GM12878 (cell line): ENCODE measurements around the gene FOXI1. TPM values are rescaled to one million over a fixed set of nuclear protein-coding genes. Genes with fewer than 3 reads are reported as not detected.

Experiments
- ATAC-seq: fragments of 200-7000 bp; cut with Tn5 transposase; 3 replicates; pipeline ENCODE4 v1.9.1; 2020; ENCODE audit warnings: mild to moderate bottlenecking, moderate library complexity
- BruUV-seq: library from RNA; stranded (reverse); fragments of 400-500 nt; replicated peaks from 2 replicates; lab custom pipeline; 2021; lab: Mats Ljungman, UMichigan
- CTCF ChIA-PET: fragments of 300-600 bp; sonication (Branson Sonifier 250); formaldehyde crosslinking; extraction: SDS; loops from one replicate; lab custom pipeline; 2021; ENCODE audit warnings: inconsistent platforms; lab: Yijun Ruan, JAX
- POLR2A ChIA-PET: fragments of 350-600 bp; formaldehyde crosslinking; extraction: SDS; loops from one replicate; lab custom pipeline; 2021; ENCODE audit warnings: inconsistent platforms; lab: Charles Lee
- RAD21 ChIA-PET: fragments of 300-600 bp; sonication (Branson Sonifier 250); formaldehyde crosslinking; loops from one replicate; lab custom pipeline; 2023; ENCODE audit warnings: antibody characterized with exemption; ENCODE audit not compliant: unreplicated experiment; lab: Charles Lee
- SMC1A ChIA-PET: fragments of 300-600 bp; sonication (Branson Sonifier 250); formaldehyde crosslinking; loops from one replicate; lab custom pipeline; 2023; ENCODE audit not compliant: unreplicated experiment, uncharacterized antibody; lab: Charles Lee
- DNase-seq: peaks from one replicate; pipeline ENCODE4 v3.0.0-alpha.2; 2011; ENCODE audit warnings: low read depth, low spot score
- FAIRE-seq: peaks from 3 replicates; lab custom pipeline; 2011; peaks lifted over from hg19 to GRCh38; lab: Jason Lieb, UNC
- H2AFZ ChIP-seq: 2 replicates; pipeline ENCODE4 v1.6.0; 2011; ENCODE audit warnings: low read depth, low read length, control low read depth; ENCODE audit not compliant: control insufficient read depth
- H3K27ac ChIP-seq: 2 replicates; pipeline ENCODE4 v1.5.1; 2011; ENCODE audit warnings: control low read depth; ENCODE audit not compliant: control insufficient read depth, insufficient read depth
- H3K27me3 ChIP-seq, 2 experiments: replicated peaks in 1 of 2; 2 replicates each; pipeline versions ENCODE4 v1.6.0 to v1.6.1; 2011; ENCODE audit warnings: low read length in 1 of 2; ENCODE audit not compliant: control insufficient read depth in 2 of 2, insufficient read depth in 2 of 2
- H3K36me3 ChIP-seq, 2 experiments: 2 replicates each; pipeline ENCODE4 v1.5.1; 2011; ENCODE audit warnings: low read length in 1 of 2; ENCODE audit not compliant: control insufficient read depth in 2 of 2, insufficient read depth in 2 of 2
- H3K4me1 ChIP-seq: 2 replicates; pipeline ENCODE4 v1.6.1; 2011; ENCODE audit warnings: mild to moderate bottlenecking, low read length, moderate library complexity, mixed read lengths; ENCODE audit not compliant: control insufficient read depth, insufficient read depth
- H3K4me2 ChIP-seq: 2 replicates; pipeline ENCODE4 v1.6.0; 2011; ENCODE audit warnings: control low read depth; ENCODE audit not compliant: control insufficient read depth, insufficient read depth
- H3K4me3 ChIP-seq: fragments of 200-600 bp; sonication (generic); 2 replicates; pipeline ENCODE4 v1.5.1; 2016
- H3K79me2 ChIP-seq: 2 replicates; pipeline ENCODE4 v1.6.0; 2011; ENCODE audit warnings: low read length; ENCODE audit not compliant: control insufficient read depth, insufficient read depth
- H3K9ac ChIP-seq: 2 replicates; pipeline ENCODE4 v1.8.0; 2011; ENCODE audit warnings: low read length, control low read depth, mixed read lengths; ENCODE audit not compliant: control insufficient read depth, insufficient read depth
- H3K9me3 ChIP-seq: replicated peaks from 3 replicates; pipeline ENCODE4 v1.5.1; 2011; ENCODE audit warnings: mild to moderate bottlenecking, low read length; ENCODE audit not compliant: control insufficient read depth, insufficient read depth
- H4K20me1 ChIP-seq: 2 replicates; pipeline ENCODE4 v1.6.0; 2011; ENCODE audit not compliant: control insufficient read depth, insufficient read depth
- ASH2L ChIP-seq: fragments of 300-600, 200-600 bp; sonication (generic); IDR thresholded peaks from 2 replicates; pipeline ENCODE4 v1.6.1; 2017; ENCODE audit warnings: low read depth, mild to moderate bottlenecking, borderline replicate concordance
- IKZF2 ChIP-seq, 2 experiments: fragments of 450-650 bp; IDR thresholded peaks; 2 replicates each; pipeline ENCODE4 v1.6.1; 2017; ENCODE audit warnings: mild to moderate bottlenecking in 2 of 2, moderate library complexity in 2 of 2
- LARP7 ChIP-seq: fragments of 450-650 bp; IDR thresholded peaks from 2 replicates; pipeline ENCODE4 v1.6.1; 2017; ENCODE audit warnings: mild to moderate bottlenecking
- SP1 ChIP-seq: IDR thresholded peaks from one replicate; pipeline ENCODE4 v1.6.1; 2011; ENCODE audit warnings: low read depth, low read length
- WRNIP1 ChIP-seq: IDR thresholded peaks from 2 replicates; pipeline ENCODE4 v1.6.1; 2011; ENCODE audit warnings: low read depth, low read length, improper control_type of control experiment, borderline replicate concordance
- ZNF217 ChIP-seq: fragments of 450-650 bp; IDR thresholded peaks from 2 replicates; pipeline ENCODE4 v1.6.1; 2017; ENCODE audit warnings: antibody characterized with exemption, mild to moderate bottlenecking
- in situ Hi-C: fragments of 300-500 bp; cut with MboI; formaldehyde crosslinking; loops from 9 replicates; pipeline ENCODE4 v1.14.3; 2018; ENCODE audit warnings: mixed read lengths
- intact Hi-C: fragments of 100-400 bp; cut with micrococcal nuclease; formaldehyde crosslinking; loops from one replicate; pipeline ENCODE4 v1.14.2; 2022; ENCODE audit not compliant: unreplicated experiment
- polyA plus RNA-seq, 11 experiments: library from polyadenylated mRNA; depleted of rRNA in 4 of 11; unstranded in 6 of 11; stranded (reverse) in 5 of 11; fragments of >200 nt; fragmentation: Nextera tagmentation in 4 of 11; fragmentation: Illumina TruSeq in 1 of 11; extraction: Ambion mirVana in 4 of 11; extraction: Trizol in 1 of 11; gene quantifications; 1 replicate in 1 of 11; 2 replicates in 10 of 11; pipeline versions ENCODE4 v1.2.1 to v1.2.3, GENCODE V29; 2011 to 2016; ENCODE audit warnings: inconsistent platforms in 2 of 11, missing spikeins in 2 of 11, low read depth in 1 of 11
- total RNA-seq, 4 experiments: library from RNA; depleted of rRNA in 3 of 4; stranded (reverse); fragments of >200 nt in 3 of 4; fragmentation: Illumina TruSeq in 1 of 4; extraction: Trizol in 1 of 4; gene quantifications; 2 replicates each; pipeline versions ENCODE4 v1.2.1 to v1.2.3, GENCODE V29; 2013 to 2021
- TF ChIP-seq, protein P1 (sequence below): IDR thresholded peaks from 2 replicates; pipeline ENCODE4 v1.6.1; 2012; ENCODE audit warnings: improper control_type of control experiment, low read depth, low read length; ENCODE audit not compliant: insufficient replicate concordance
- TF ChIP-seq, protein P2 (sequence below): fragments of 450-650 bp; IDR thresholded peaks from 2 replicates; pipeline ENCODE4 v1.6.1; 2017; ENCODE audit warnings: mild to moderate bottlenecking, low read depth, inconsistent platforms; ENCODE audit not compliant: poor library complexity, severe bottlenecking
- TF ChIP-seq, protein P3 (sequence below): fragments of 450-650 bp; formaldehyde crosslinking; IDR thresholded peaks from 2 replicates; pipeline ENCODE4 v1.5.0; 2022; ENCODE audit warnings: mild to moderate bottlenecking, missing genetic modification characterization
- TF ChIP-seq, protein P4 (sequence below): fragments of 450-650 bp; IDR thresholded peaks from 2 replicates; pipeline ENCODE4 v1.6.1; 2017; ENCODE audit warnings: mild to moderate bottlenecking, moderate library complexity

Gene FOXI1
- total and polyA plus RNA-seq, 10 of the 15 experiments (the other 5 are each of a cell fraction or from before 2014, with no cell fraction given): not detected

- BruUV-seq: no TSS peak
- H3K4me2 ChIP-seq: no peak overlapping the region
- no peak overlapping the region for H3K4me3 ChIP-seq
- intact Hi-C loops: loop anchor here (10.0 kb wide), 1 partner anchor 372 kb away; no protein-coding TSS in a partner anchor
- no peaks in the 10 kb centered on the region for H4K20me1 ChIP-seq
- no peak for ATAC-seq
- no peak overlapping the region for H3K9ac ChIP-seq
- no peaks in the 10 kb centered on the region for H3K4me1 ChIP-seq
- DNase-seq: no peak
- ChIA-PET POLR2A (no interaction called here), RAD21 (no interaction called here), SMC1A (no interaction called here), CTCF (no interaction called here)
- no peak for FAIRE-seq
- no peaks in the 10 kb centered on the region for H3K79me2 ChIP-seq
- no peak overlapping the region for H3K27ac ChIP-seq
- no peaks in the 10 kb centered on the region for H3K27me3 ChIP-seq
- in situ Hi-C loops: no loop called here
- H3K9me3 ChIP-seq: no peaks in the 10 kb centered on the region
- no peak overlapping the region for H2AFZ ChIP-seq
- peaks cover 41 to 48% of the 10 kb centered on the region in 2 experiments; a peak in 3 of 4 replicates for H3K36me3 ChIP-seq
- TF ChIP-seq WRNIP1 (no peak), ZNF217 (no peak), LARP7 (no peak), IKZF2 (IDR thresholded peaks at IDR 0.05) (no peak), SP1 (no peak), ASH2L (no peak)
- TF ChIP-seq, protein P1, sequence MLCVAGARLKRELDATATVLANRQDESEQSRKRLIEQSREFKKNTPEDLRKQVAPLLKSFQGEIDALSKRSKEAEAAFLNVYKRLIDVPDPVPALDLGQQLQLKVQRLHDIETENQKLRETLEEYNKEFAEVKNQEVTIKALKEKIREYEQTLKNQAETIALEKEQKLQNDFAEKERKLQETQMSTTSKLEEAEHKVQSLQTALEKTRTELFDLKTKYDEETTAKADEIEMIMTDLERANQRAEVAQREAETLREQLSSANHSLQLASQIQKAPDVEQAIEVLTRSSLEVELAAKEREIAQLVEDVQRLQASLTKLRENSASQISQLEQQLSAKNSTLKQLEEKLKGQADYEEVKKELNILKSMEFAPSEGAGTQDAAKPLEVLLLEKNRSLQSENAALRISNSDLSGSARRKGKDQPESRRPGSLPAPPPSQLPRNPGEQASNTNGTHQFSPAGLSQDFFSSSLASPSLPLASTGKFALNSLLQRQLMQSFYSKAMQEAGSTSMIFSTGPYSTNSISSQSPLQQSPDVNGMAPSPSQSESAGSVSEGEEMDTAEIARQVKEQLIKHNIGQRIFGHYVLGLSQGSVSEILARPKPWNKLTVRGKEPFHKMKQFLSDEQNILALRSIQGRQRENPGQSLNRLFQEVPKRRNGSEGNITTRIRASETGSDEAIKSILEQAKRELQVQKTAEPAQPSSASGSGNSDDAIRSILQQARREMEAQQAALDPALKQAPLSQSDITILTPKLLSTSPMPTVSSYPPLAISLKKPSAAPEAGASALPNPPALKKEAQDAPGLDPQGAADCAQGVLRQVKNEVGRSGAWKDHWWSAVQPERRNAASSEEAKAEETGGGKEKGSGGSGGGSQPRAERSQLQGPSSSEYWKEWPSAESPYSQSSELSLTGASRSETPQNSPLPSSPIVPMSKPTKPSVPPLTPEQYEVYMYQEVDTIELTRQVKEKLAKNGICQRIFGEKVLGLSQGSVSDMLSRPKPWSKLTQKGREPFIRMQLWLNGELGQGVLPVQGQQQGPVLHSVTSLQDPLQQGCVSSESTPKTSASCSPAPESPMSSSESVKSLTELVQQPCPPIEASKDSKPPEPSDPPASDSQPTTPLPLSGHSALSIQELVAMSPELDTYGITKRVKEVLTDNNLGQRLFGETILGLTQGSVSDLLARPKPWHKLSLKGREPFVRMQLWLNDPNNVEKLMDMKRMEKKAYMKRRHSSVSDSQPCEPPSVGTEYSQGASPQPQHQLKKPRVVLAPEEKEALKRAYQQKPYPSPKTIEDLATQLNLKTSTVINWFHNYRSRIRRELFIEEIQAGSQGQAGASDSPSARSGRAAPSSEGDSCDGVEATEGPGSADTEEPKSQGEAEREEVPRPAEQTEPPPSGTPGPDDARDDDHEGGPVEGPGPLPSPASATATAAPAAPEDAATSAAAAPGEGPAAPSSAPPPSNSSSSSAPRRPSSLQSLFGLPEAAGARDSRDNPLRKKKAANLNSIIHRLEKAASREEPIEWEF: no peak
- TF ChIP-seq, protein P2, sequence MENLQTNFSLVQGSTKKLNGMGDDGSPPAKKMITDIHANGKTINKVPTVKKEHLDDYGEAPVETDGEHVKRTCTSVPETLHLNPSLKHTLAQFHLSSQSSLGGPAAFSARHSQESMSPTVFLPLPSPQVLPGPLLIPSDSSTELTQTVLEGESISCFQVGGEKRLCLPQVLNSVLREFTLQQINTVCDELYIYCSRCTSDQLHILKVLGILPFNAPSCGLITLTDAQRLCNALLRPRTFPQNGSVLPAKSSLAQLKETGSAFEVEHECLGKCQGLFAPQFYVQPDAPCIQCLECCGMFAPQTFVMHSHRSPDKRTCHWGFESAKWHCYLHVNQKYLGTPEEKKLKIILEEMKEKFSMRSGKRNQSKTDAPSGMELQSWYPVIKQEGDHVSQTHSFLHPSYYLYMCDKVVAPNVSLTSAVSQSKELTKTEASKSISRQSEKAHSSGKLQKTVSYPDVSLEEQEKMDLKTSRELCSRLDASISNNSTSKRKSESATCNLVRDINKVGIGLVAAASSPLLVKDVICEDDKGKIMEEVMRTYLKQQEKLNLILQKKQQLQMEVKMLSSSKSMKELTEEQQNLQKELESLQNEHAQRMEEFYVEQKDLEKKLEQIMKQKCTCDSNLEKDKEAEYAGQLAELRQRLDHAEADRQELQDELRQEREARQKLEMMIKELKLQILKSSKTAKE: no peak
- TF ChIP-seq, protein P3, sequence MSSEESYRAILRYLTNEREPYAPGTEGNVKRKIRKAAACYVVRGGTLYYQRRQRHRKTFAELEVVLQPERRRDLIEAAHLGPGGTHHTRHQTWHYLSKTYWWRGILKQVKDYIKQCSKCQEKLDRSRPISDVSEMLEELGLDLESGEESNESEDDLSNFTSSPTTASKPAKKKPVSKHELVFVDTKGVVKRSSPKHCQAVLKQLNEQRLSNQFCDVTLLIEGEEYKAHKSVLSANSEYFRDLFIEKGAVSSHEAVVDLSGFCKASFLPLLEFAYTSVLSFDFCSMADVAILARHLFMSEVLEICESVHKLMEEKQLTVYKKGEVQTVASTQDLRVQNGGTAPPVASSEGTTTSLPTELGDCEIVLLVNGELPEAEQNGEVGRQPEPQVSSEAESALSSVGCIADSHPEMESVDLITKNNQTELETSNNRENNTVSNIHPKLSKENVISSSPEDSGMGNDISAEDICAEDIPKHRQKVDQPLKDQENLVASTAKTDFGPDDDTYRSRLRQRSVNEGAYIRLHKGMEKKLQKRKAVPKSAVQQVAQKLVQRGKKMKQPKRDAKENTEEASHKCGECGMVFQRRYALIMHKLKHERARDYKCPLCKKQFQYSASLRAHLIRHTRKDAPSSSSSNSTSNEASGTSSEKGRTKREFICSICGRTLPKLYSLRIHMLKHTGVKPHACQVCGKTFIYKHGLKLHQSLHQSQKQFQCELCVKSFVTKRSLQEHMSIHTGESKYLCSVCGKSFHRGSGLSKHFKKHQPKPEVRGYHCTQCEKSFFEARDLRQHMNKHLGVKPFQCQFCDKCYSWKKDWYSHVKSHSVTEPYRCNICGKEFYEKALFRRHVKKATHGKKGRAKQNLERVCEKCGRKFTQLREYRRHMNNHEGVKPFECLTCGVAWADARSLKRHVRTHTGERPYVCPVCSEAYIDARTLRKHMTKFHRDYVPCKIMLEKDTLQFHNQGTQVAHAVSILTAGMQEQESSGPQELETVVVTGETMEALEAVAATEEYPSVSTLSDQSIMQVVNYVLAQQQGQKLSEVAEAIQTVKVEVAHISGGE (CRISPR knock-in tag): no peak
- TF ChIP-seq, protein P4, sequence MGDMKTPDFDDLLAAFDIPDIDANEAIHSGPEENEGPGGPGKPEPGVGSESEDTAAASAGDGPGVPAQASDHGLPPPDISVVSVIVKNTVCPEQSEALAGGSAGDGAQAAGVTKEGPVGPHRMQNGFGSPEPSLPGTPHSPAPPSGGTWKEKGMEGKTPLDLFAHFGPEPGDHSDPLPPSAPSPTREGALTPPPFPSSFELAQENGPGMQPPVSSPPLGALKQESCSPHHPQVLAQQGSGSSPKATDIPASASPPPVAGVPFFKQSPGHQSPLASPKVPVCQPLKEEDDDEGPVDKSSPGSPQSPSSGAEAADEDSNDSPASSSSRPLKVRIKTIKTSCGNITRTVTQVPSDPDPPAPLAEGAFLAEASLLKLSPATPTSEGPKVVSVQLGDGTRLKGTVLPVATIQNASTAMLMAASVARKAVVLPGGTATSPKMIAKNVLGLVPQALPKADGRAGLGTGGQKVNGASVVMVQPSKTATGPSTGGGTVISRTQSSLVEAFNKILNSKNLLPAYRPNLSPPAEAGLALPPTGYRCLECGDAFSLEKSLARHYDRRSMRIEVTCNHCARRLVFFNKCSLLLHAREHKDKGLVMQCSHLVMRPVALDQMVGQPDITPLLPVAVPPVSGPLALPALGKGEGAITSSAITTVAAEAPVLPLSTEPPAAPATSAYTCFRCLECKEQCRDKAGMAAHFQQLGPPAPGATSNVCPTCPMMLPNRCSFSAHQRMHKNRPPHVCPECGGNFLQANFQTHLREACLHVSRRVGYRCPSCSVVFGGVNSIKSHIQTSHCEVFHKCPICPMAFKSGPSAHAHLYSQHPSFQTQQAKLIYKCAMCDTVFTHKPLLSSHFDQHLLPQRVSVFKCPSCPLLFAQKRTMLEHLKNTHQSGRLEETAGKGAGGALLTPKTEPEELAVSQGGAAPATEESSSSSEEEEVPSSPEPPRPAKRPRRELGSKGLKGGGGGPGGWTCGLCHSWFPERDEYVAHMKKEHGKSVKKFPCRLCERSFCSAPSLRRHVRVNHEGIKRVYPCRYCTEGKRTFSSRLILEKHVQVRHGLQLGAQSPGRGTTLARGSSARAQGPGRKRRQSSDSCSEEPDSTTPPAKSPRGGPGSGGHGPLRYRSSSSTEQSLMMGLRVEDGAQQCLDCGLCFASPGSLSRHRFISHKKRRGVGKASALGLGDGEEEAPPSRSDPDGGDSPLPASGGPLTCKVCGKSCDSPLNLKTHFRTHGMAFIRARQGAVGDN: no peak
Measured at GRCh38 chr5:170076739-170077138, 29.0 kb upstream of the FOXI1 start.
